HepG2 (cell line): ENCODE results near the gene TYW1.
"Not testable (repeated sequence)": the region's sequence is repeated elsewhere in the genome, so short reads cannot be mapped to it uniquely, and the experiment has no call there.

ENCODE experiments used
- BCL6 ChIP-seq: IDR thresholded peaks from 2 replicates; pipeline ENCODE4 v1.6.1; 2016; ENCODE audit warnings: missing genetic modification reagents, missing compliant biosample characterization
- CREB1 ChIP-seq, 2 experiments: fragments of 450-650 bp in 1 of 2; IDR thresholded peaks; 2 replicates each; pipeline ENCODE4 v1.6.1; 2016 to 2017; ENCODE audit warnings: control low read depth in 1 of 2, mild to moderate bottlenecking in 1 of 2, missing compliant biosample characterization in 1 of 2, missing genetic modification characterization in 1 of 2
- CTCF ChIP-seq: sonication (generic); formaldehyde crosslinking; IDR thresholded peaks from 2 replicates; pipeline ENCODE4 v1.5.0; 2020; ENCODE audit warnings: mild to moderate bottlenecking, missing genetic modification reagents, moderate library complexity
- KLF13 ChIP-seq: sonication (generic); formaldehyde crosslinking; IDR thresholded peaks from 2 replicates; pipeline ENCODE4 v1.4.0; 2020; ENCODE audit warnings: mild to moderate bottlenecking, missing genetic modification reagents
- NFE2L1 ChIP-seq: sonication (generic); formaldehyde crosslinking; IDR thresholded peaks from 2 replicates; pipeline ENCODE4 v1.4.0; 2020; ENCODE audit warnings: missing genetic modification reagents, mild to moderate bottlenecking, borderline replicate concordance
- SP140L ChIP-seq: sonication (generic); formaldehyde crosslinking; IDR thresholded peaks from 2 replicates; pipeline ENCODE4 v1.4.0; 2020; ENCODE audit warnings: missing genetic modification reagents, borderline replicate concordance
- SPEN ChIP-seq: sonication (generic); formaldehyde crosslinking; IDR thresholded peaks from 2 replicates; pipeline ENCODE4 v1.5.1; 2020; ENCODE audit warnings: low read depth, mild to moderate bottlenecking, missing genetic modification reagents
- ZNF530 ChIP-seq: sonication (generic); formaldehyde crosslinking; IDR thresholded peaks from 2 replicates; pipeline ENCODE4 v1.5.0; 2020; ENCODE audit warnings: low read depth, mild to moderate bottlenecking, missing genetic modification reagents
- ZNF761 ChIP-seq: sonication (generic); formaldehyde crosslinking; conservative IDR thresholded peaks from 2 replicates; pipeline ENCODE4 v1.4.0; 2020; ENCODE audit warnings: mild to moderate bottlenecking, missing genetic modification reagents
- ZNF83 ChIP-seq: sonication (generic); formaldehyde crosslinking; IDR thresholded peaks from 2 replicates; pipeline ENCODE4 v1.4.0; 2020; ENCODE audit warnings: missing genetic modification reagents, mild to moderate bottlenecking, borderline replicate concordance

- TF ChIP-seq BCL6 (CRISPR knock-in tag); CTCF (CRISPR knock-in tag); ZNF530; ZNF83 (CRISPR knock-in tag); ZNF761 (CRISPR knock-in tag); CREB1 (IDR thresholded peaks at IDR 0.05); CREB1 (CRISPR knock-in tag; IDR thresholded peaks at IDR 0.05); KLF13; NFE2L1; SP140L (CRISPR knock-in tag); SPEN (CRISPR knock-in tag): not testable (repeated sequence)
Measured at GRCh38 chr7:67189801-67190465, 193.3 kb downstream of the TYW1 start.
